GDM1 (cell line): ENCODE results near the gene DNAJC17.

Source experiments
- DNase-seq: peaks from one replicate; lab custom pipeline; 2025; lab: John Stamatoyannopoulos, UW

The DNAJC17 gene

DNA sequence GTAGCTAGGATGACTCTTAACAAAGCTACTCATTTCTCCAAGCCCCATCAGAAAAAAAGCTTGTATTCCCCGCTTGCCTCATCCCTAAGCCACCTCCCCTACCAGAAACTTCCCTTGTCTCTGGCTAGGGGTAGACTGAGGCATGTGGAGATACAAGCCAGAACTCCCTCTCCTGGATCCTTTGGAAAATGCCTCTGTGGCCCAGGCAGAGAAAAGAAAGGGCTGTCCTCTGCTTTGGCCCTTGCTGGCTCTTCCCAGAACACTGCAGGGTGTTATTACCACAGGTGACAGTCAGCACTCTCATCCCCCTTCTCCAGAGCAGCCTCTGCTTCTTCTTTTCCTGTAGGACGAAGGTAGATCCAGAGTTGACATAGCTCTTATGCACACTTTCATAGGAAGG, 67.4 kb downstream of the DNAJC17 start:
- no peak for DNase-seq

DNA sequence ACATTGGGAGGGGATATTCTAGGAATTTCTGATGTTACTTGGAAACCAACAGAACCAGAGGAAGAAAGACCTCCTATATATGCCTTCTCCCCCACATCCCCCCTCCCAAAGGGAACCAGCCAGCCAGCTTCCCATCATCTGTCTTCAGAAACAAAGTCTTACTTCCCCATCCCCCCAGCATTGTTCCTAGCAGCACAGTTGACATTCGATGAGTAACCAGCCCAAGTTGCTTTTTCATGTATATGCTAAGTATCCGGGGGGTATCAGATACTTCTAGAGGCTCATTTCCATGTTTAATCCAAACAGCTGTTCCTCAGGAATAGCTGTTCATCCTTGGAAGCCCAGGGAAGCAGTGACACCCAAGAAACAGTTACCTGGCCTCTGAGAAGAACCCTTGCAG, 68.2 kb downstream of the DNAJC17 start:
- DNase-seq = no peak

DNA sequence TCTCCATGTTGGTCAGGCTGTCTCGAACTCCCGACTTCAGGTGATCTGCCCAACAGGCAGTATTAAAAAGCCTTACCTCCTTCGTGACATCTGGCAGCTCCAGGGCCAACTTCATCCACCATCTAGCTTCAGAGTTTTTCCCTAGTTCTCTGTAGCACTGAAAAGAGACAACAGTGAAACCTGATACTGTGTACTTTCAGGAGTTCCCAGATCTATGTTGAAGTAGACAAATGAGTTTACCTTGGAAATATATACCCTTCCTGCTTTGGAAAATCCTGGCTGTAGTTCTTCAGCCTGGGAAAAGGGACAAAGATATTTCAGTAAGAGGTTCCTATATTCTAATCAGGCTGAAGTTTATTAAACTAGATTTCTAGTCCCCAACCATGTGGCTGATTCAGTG, 70.2 kb downstream of the DNAJC17 start:
- no peak for DNase-seq

DNA sequence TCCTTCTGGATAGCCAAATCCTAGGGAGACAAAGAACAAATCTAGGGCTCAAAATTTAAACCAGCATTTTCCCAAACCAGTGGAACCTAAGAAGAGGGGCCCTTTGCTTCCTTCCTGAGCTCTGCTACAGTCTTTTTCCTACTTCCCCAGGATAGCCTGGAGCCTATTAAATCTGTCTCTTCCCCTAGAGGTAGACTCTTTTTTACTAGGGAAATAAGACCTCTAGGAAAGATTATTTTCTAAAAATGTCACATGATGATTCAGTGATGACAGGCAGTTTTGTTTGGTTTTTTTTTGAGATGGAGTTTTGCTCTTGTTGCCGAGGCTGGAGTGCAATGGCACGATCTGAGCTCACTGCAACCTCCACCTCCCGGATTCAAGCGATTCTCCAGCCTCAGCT, 70.7 kb downstream of the DNAJC17 start:
- no peak for DNase-seq

DNA sequence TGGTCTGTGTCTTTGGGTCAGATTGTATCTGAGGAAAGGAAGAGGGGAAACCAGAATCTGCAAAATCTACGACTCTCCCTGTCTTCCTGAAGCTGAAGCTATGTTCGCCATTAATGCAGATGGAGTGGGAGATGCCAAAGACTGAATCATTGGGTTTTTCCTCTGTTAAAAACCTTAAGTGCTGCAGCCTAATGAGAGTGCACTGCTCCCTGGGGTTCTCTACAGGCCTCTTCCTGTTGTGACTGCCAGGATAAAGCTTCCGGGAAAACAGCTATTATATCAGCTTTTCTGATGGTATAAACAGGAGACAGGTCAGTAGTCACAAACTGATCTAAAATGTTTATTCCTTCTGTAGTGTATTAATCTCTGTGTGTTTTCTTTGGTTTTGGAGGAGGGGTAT, 76.2 kb downstream of the DNAJC17 start:
- no peak for DNase-seq

DNA sequence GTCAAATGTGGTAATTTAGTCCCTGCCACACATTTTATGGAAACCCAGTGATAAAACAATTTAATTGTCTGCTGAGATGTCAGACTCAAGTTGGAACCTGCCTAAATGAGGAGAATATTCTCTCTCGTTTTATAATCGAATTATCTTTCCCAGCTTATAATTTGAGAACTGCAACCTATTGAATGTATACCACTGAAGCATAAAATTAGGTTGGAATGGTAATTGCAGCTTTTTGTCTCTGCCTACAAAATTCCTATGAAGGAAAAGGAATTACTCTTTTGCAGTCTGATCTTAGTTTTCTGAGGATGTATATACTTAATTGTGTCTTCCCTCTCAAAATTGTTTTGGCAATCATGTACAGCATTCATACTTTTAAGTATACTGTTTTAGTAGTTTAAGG, 83.4 kb downstream of the DNAJC17 start:
- no peak for DNase-seq

DNA sequence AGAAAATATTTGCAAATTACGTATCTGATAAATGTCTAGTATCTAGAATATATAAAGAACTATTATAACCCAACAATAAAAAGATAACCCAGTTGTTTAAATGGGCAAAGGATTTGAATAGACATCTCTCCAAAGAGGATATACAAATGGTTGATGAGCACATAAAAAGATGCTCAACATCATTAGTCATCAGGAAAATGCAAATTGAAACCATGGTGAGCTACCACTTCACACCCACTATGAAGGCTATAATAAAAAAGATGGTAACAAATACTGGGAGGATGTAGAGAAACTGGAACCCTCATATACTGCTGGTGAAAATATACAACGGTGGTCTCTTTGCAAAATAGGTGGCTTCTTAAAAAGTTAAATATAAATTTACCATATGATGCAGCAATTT, 84.3 kb downstream of the DNAJC17 start:
- no peak for DNase-seq

DNA sequence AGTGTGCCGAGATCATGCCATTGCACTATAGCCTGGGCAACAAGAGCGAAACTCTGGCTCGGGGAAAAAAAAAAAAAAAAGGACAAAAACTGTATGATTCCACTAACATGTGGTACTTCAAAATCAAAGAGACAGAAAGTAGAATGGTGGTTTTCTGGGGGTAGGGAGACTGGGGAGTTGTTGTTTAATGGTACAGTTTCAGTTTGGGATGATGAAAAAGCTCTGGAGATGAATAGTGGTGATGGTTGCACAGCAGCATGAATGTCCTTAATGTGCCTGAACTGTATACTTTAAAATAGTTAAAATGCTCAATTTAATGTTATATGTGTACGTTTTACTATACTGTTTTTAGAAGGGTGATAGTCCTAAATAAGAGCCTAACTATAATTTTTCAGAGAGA, 84.9 kb downstream of the DNAJC17 start:
- DNase-seq = no peak

DNA sequence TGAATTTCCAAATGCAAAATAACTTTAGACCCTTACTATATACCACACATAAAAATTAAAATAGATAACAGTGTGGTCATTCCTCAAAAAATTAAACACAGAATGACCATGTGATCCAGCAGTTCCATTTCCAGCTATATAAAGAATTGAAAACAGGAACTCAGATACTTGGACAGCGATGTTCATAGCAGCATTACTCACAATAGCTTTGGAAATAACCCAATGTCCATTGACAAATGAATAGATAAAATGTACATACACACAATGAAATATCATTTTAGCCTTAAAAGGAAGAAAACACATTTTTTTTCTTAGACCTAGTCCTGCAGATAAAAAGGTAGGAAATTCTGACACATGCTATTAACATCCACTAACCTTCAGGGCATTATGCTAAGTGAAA, 85.6 kb downstream of the DNAJC17 start:
- no peak for DNase-seq

DNA sequence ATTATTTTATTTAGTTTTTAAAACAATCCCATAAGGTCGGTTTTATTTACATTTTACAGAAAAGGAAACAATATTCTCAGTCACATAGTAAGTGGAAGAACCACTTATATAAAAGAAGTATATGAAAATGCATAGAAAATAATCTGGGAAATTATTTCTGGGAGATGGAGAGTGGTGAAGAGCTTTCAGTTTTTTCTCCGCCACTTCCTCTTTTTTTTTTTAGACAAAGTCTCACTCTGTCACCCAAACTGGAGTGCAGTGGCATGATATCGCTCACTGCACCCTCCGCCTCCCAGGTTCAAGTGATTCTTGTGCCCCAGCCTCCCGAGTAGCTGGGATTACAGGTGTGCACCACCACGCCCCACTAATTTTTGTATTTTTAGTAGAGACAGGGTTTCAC, 91.1 kb downstream of the DNAJC17 start:
- DNase-seq = no peak
